ENCODE results near the gene COX10. TPM values are rescaled to one million over a fixed set of nuclear protein-coding genes. Genes with fewer than 3 reads are reported as not detected.

The COX10 gene
- total RNA-seq, 4 donors from 2014 or later, result 23.9 to 90.9 (median 64.4) TPM

GRCh38 chr17:14038206-14038605 lies 31.1 kb upstream of the COX10 start:
- no peak overlapping the region for H3K4me3 ChIP-seq
- TF ChIP-seq CTCF (IDR thresholded peaks at IDR 0.05), result no peak
- TF ChIP-seq POLR2A (IDR thresholded peaks at IDR 0.05), result no peak
- DNase-seq, result no peak
- no peaks in the 10 kb centered on the region for H3K9me3 ChIP-seq
- H3K4me1 ChIP-seq, result no peaks in the 10 kb centered on the region
- no peak overlapping the region for H3K27ac ChIP-seq
- H3K36me3 ChIP-seq, result peaks cover 0 to 7% (median 0%) of the 10 kb centered on the region in 3 donors
- H3K27me3 ChIP-seq, result no peaks in the 10 kb centered on the region

GRCh38 chr17:14042411-14042810 lies 26.9 kb upstream of the COX10 start:
- no peak for TF ChIP-seq CTCF (IDR thresholded peaks at IDR 0.05)
- no peak for TF ChIP-seq POLR2A (IDR thresholded peaks at IDR 0.05)

GRCh38 chr17:14044702-14045101 lies 24.6 kb upstream of the COX10 start:
- DNase-seq, result no peak
- Histone ChIP-seq H3K4me3 (no peak overlapping the region), H3K27me3 (no peaks in the 10 kb centered on the region), H3K9me3 (no peaks in the 10 kb centered on the region), H3K27ac (no peak overlapping the region), H3K4me1 (no peaks in the 10 kb centered on the region), H3K36me3 (no peaks in the 10 kb centered on the region)
- TF ChIP-seq CTCF (IDR thresholded peaks at IDR 0.05) (no peak), POLR2A (IDR thresholded peaks at IDR 0.05) (no peak)

More at GRCh38 chr17:14042411-14042810, 26.9 kb upstream of the COX10 start:
- H3K4me1 ChIP-seq, result no peaks in the 10 kb centered on the region
- no peaks in the 10 kb centered on the region for H3K36me3 ChIP-seq
- H3K9me3 ChIP-seq, result no peaks in the 10 kb centered on the region
- no peak overlapping the region for H3K4me3 ChIP-seq
- DNase-seq, result no peak
- H3K27ac ChIP-seq, result no peak overlapping the region
- no peaks in the 10 kb centered on the region for H3K27me3 ChIP-seq

GRCh38 chr17:14046978-14047377 lies 22.3 kb upstream of the COX10 start:
- H3K4me1 ChIP-seq, result no peaks in the 10 kb centered on the region
- no peak for TF ChIP-seq POLR2A (IDR thresholded peaks at IDR 0.05)
- no peak for TF ChIP-seq CTCF (IDR thresholded peaks at IDR 0.05)
- no peaks in the 10 kb centered on the region for H3K9me3 ChIP-seq
- no peak for DNase-seq
- no peaks in the 10 kb centered on the region for H3K27me3 ChIP-seq
- H3K4me3 ChIP-seq, result no peak overlapping the region
- no peak overlapping the region for H3K27ac ChIP-seq
- peaks cover 0 to 12% (median 0%) of the 10 kb centered on the region in 3 donors for H3K36me3 ChIP-seq

GRCh38 chr17:14047591-14047990 lies 21.7 kb upstream of the COX10 start:
- no peak for DNase-seq
- peaks cover 0 to 12% (median 0%) of the 10 kb centered on the region in 3 donors for H3K36me3 ChIP-seq
- no peaks in the 10 kb centered on the region for H3K4me1 ChIP-seq
- H3K27ac ChIP-seq, result no peak overlapping the region
- TF ChIP-seq POLR2A (IDR thresholded peaks at IDR 0.05) (no peak), CTCF (IDR thresholded peaks at IDR 0.05) (no peak)
- H3K9me3 ChIP-seq, result no peaks in the 10 kb centered on the region
- no peak overlapping the region for H3K4me3 ChIP-seq
- no peaks in the 10 kb centered on the region for H3K27me3 ChIP-seq

GRCh38 chr17:14048169-14048568 lies 21.1 kb upstream of the COX10 start:
- H3K4me1 ChIP-seq, result no peaks in the 10 kb centered on the region
- no peak for DNase-seq
- H3K27me3 ChIP-seq, result no peaks in the 10 kb centered on the region
- no peak overlapping the region for H3K27ac ChIP-seq
- no peak overlapping the region for H3K4me3 ChIP-seq
- TF ChIP-seq CTCF (IDR thresholded peaks at IDR 0.05) (peak in 4 of 6 experiments; percentile 19 to 51 (median 35)), POLR2A (IDR thresholded peaks at IDR 0.05) (no peak)
- H3K9me3 ChIP-seq, result no peaks in the 10 kb centered on the region
- peaks cover 0 to 12% (median 0%) of the 10 kb centered on the region in 3 donors for H3K36me3 ChIP-seq
